ENCODE data around the gene ADGRA1.

- TF ChIP-seq, protein P1, sequence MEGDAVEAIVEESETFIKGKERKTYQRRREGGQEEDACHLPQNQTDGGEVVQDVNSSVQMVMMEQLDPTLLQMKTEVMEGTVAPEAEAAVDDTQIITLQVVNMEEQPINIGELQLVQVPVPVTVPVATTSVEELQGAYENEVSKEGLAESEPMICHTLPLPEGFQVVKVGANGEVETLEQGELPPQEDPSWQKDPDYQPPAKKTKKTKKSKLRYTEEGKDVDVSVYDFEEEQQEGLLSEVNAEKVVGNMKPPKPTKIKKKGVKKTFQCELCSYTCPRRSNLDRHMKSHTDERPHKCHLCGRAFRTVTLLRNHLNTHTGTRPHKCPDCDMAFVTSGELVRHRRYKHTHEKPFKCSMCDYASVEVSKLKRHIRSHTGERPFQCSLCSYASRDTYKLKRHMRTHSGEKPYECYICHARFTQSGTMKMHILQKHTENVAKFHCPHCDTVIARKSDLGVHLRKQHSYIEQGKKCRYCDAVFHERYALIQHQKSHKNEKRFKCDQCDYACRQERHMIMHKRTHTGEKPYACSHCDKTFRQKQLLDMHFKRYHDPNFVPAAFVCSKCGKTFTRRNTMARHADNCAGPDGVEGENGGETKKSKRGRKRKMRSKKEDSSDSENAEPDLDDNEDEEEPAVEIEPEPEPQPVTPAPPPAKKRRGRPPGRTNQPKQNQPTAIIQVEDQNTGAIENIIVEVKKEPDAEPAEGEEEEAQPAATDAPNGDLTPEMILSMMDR (IDR thresholded peaks at IDR 0.05; ENCODE audit: insufficient read depth, low read length, poor library complexity, severe bottlenecking), result no peak
- no peak for TF ChIP-seq EZH2phosphoT487 (conservative IDR thresholded peaks at IDR 0.05; ENCODE audit: low read length)
Measured at GRCh38 chr10:133141958-133142340, 54.2 kb downstream of the ADGRA1 start.
